Heart left ventricle (tissue), 13 donors: ENCODE measurements around the gene AQP2.

ENCODE experiments used
- CTCF ChIP-seq, 12 donors: fragments of 200-600 bp; sonication (generic) in 4 of 12; IDR thresholded peaks; one replicate each; pipeline versions ENCODE4 v1.5.0 to v1.8.0; 2018 to 2022; ENCODE audit warnings: antibody characterized with exemption in 12 of 12, mild to moderate bottlenecking in 5 of 12
- POLR2A ChIP-seq, 2 donors: fragments of 450-650 bp; IDR thresholded peaks; one replicate each; pipeline ENCODE4 v1.6.1; 2017; ENCODE audit warnings: antibody characterized with exemption in 2 of 2, mild to moderate bottlenecking in 2 of 2, moderate library complexity in 2 of 2
- donor health status: ischemic (EF 13 %, LVEDD 7.1; RV severe dilation, severe dysfunction).
- donor health status: DM: no; HTN: yes; CAD: no.
- donor health status: DM: no; HTN: no; CAD: no.
- donor health status: ischemic (EF 25% LVEDD 6.9; RV normal size, moderate dysfunction).
- donor health status: ischemic (EF 25% LVEDD 5.7; RV mildly dilated, moderate dysfunction).
- donor health status: ischemic (EF 35%, LVEDD 5.7; RV mildly dilated, moderate dysfunction).
- donor health status: nonischemic (EF 11% LVEDD 7.7; RV severe dilation, severe dysfunction).
- donor health status: DM: yes; HTN: yes; CAD: no.
- donor health status: PGD.
- donor health status: ischemic (EF 29% LVEDD 5.4; RV normal size, mild dysfunction).
- donor health status: nonischemic (EF 23%, LVEDD 6.1; RV moderate dilation, normal function).

GRCh38 chr12:49949866-49950265 lies 671 bp upstream of the AQP2 start:
- TF ChIP-seq CTCF (IDR thresholded peaks at IDR 0.05) = no peak
- TF ChIP-seq POLR2A (IDR thresholded peaks at IDR 0.05) = no peak
